Neuronal stem cell (in vitro differentiated cells): ENCODE results near the gene STX4.
"Not testable (repeated sequence)": the region's sequence is repeated elsewhere in the genome, so short reads cannot be mapped to it uniquely, and the experiment has no call there.

Experiments
- DNase-seq: peaks from one replicate; pipeline ENCODE4 v3.0.0-alpha.2; 2013; ENCODE audit warnings: low spot score
- H2AFZ ChIP-seq: one replicate; pipeline ENCODE4 v1.6.1; 2013; ENCODE audit warnings: mild to moderate bottlenecking, low read length, inconsistent platforms
- H2AK5ac ChIP-seq: 2 replicates; pipeline ENCODE4 v1.6.1; 2013; ENCODE audit warnings: low read depth, mild to moderate bottlenecking, inconsistent platforms, low read length, moderate library complexity, mixed read lengths
- H2BK120ac ChIP-seq: 2 replicates; pipeline ENCODE4 v1.6.1; 2013; ENCODE audit warnings: low read depth, mild to moderate bottlenecking, inconsistent platforms, low read length, moderate library complexity, mixed read lengths
- H2BK12ac ChIP-seq: one replicate; pipeline ENCODE4 v1.6.1; 2013; ENCODE audit warnings: low read length, inconsistent platforms
- H2BK15ac ChIP-seq: 2 replicates; pipeline ENCODE4 v1.6.1; 2013; ENCODE audit warnings: mild to moderate bottlenecking, low read length, inconsistent platforms, mixed read lengths
- H2BK5ac ChIP-seq: one replicate; pipeline ENCODE4 v1.6.1; 2013; ENCODE audit warnings: inconsistent platforms, mild to moderate bottlenecking, low read length, moderate library complexity
- H3K14ac ChIP-seq: one replicate; pipeline ENCODE4 v1.6.1; 2013; ENCODE audit warnings: low read length, inconsistent platforms
- H3K18ac ChIP-seq: 2 replicates; pipeline ENCODE4 v1.6.1; 2013; ENCODE audit warnings: low read length, inconsistent platforms
- H3K23ac ChIP-seq: 2 replicates; pipeline ENCODE4 v1.6.1; 2013; ENCODE audit warnings: low read depth, mild to moderate bottlenecking, mixed read lengths, low read length, inconsistent platforms; ENCODE audit not compliant: poor library complexity
- H3K27ac ChIP-seq: replicated peaks from 3 replicates; pipeline ENCODE4 v1.5.1; 2013; ENCODE audit warnings: low read length, inconsistent platforms
- H3K27me3 ChIP-seq, 3 experiments: 2 replicates each; pipeline ENCODE4 v1.6.1; 2013; ENCODE audit warnings: low read length in 3 of 3, mild to moderate bottlenecking in 2 of 3, inconsistent platforms in 1 of 3, low read depth in 1 of 3, mixed read lengths in 1 of 3, moderate library complexity in 1 of 3; ENCODE audit not compliant: control insufficient read depth in 3 of 3, insufficient read depth in 3 of 3
- H3K36me3 ChIP-seq, 2 donors: replicated peaks in 1 of 2; 2 replicates each; pipeline ENCODE4 v1.6.1; 2013; ENCODE audit warnings: low read length in 2 of 2; ENCODE audit not compliant: control insufficient read depth in 2 of 2, insufficient read depth in 2 of 2
- H3K4ac ChIP-seq: 2 replicates; pipeline ENCODE4 v1.6.1; 2013; ENCODE audit warnings: inconsistent platforms, mild to moderate bottlenecking, low read length, moderate library complexity
- H3K4me1 ChIP-seq, 2 donors: 1 replicate in 1 of 2; 2 replicates in 1 of 2; pipeline ENCODE4 v1.6.1; 2013; ENCODE audit warnings: low read length in 2 of 2, low read depth in 1 of 2; ENCODE audit not compliant: control insufficient read depth in 2 of 2, insufficient read depth in 1 of 2
- H3K4me2 ChIP-seq: one replicate; pipeline ENCODE4 v1.6.1; 2013; ENCODE audit warnings: mild to moderate bottlenecking, low read length, inconsistent platforms; ENCODE audit not compliant: insufficient read depth, poor library complexity, severe bottlenecking
- H3K4me3 ChIP-seq, 2 donors: 2 replicates each; pipeline ENCODE4 v1.5.1; 2013; ENCODE audit warnings: low read length in 2 of 2, mild to moderate bottlenecking in 2 of 2, inconsistent platforms in 1 of 2, moderate library complexity in 1 of 2
- H3K79me1 ChIP-seq: one replicate; pipeline ENCODE4 v1.6.1; 2013; ENCODE audit warnings: low read depth, mild to moderate bottlenecking, inconsistent platforms, low read length, moderate library complexity
- H3K9ac ChIP-seq: one replicate; pipeline ENCODE4 v1.6.1; 2013; ENCODE audit warnings: mild to moderate bottlenecking, low read depth, low read length, inconsistent platforms; ENCODE audit not compliant: poor library complexity
- H3K9me3 ChIP-seq, 2 donors: replicated peaks in 1 of 2; 2 replicates each; pipeline versions ENCODE3 to v1.6.1; 2013; ENCODE audit warnings: low read length in 2 of 2, mild to moderate bottlenecking in 2 of 2, inconsistent platforms in 1 of 2, low read depth in 1 of 2, mixed read lengths in 1 of 2, moderate library complexity in 1 of 2; ENCODE audit not compliant: control insufficient read depth in 2 of 2, insufficient read depth in 1 of 2
- H4K8ac ChIP-seq: one replicate; pipeline ENCODE4 v1.6.1; 2013; ENCODE audit warnings: low read depth, mild to moderate bottlenecking, inconsistent platforms, low read length, moderate library complexity
- H4K91ac ChIP-seq: one replicate; pipeline ENCODE4 v1.6.1; 2013; ENCODE audit warnings: low read length, low read depth, mild to moderate bottlenecking, inconsistent platforms; ENCODE audit not compliant: poor library complexity
- WGBS, 2 donors: extraction: QIAGEN DNeasy Blood & Tissue Kit; methylation state at CpG; one replicate each; pipeline ENCODE4 v1.1.7; 2013; ENCODE audit warnings: missing lambda C conversion rate in 2 of 2, mixed read lengths in 1 of 2; ENCODE audit not compliant: insufficient read length in 2 of 2, insufficient replicate concordance in 1 of 2; ENCODE audit errors: extremely low coverage in 2 of 2; 5-methylcytosine and 5-hydroxymethylcytosine counted together

STX4 gene

GRCh38 chr16:31013292-31013691, 20.1 kb upstream of the STX4 start:
- not testable (repeated sequence) for H3K9ac ChIP-seq, DNase-seq, H3K4me1 ChIP-seq, H3K4ac ChIP-seq, H3K23ac ChIP-seq, H2BK120ac ChIP-seq, H2BK12ac ChIP-seq, H3K36me3 ChIP-seq, H3K4me3 ChIP-seq, H3K18ac ChIP-seq, H3K27me3 ChIP-seq, H2BK5ac ChIP-seq, H3K27ac ChIP-seq, H4K91ac ChIP-seq, H3K14ac ChIP-seq, H4K8ac ChIP-seq, H3K4me2 ChIP-seq, H3K9me3 ChIP-seq, H2BK15ac ChIP-seq, H2AFZ ChIP-seq, H2AK5ac ChIP-seq, H3K79me1 ChIP-seq

- Histone ChIP-seq H3K36me3 (no peaks in the 10 kb centered on the region), H3K4me3 (no peak overlapping the region), H2AFZ (peak overlapping the region; percentile 4), H3K14ac (no peak overlapping the region), H3K18ac (no peak overlapping the region), H3K9ac (no peak overlapping the region), H3K4ac (no peak overlapping the region), H3K23ac (no peak overlapping the region), H3K4me2 (no peak overlapping the region), H4K91ac (no peak overlapping the region), H4K8ac (no peak overlapping the region), H3K27ac (no peak overlapping the region), H2BK15ac (no peak overlapping the region), H2BK12ac (no peak overlapping the region), H2BK120ac (no peak overlapping the region), H2AK5ac (no peak overlapping the region), H2BK5ac (no peak overlapping the region), H3K79me1 (no peaks in the 10 kb centered on the region), H3K4me1 (peaks cover 0 to 1% of the 10 kb centered on the region in 2 donors), H3K9me3 (no peaks in the 10 kb centered on the region), H3K27me3 (peaks cover 0 to 3% (median 3%) of the 10 kb centered on the region in 3 experiments)
- WGBS, 2 donors: no CpG with 5 or more reads among the region's 6 CpGs
- no peak for DNase-seq
These were observed 17.3 kb upstream of the STX4 start for GRCh38 chr16:31016018-31016417.

- H3K4me2 ChIP-seq, H3K23ac ChIP-seq, H4K8ac ChIP-seq, H2BK15ac ChIP-seq, H2AFZ ChIP-seq, H3K27ac ChIP-seq, H2BK5ac ChIP-seq, H3K4me1 ChIP-seq, H4K91ac ChIP-seq, H2BK12ac ChIP-seq, H3K14ac ChIP-seq, H3K4me3 ChIP-seq, H3K4ac ChIP-seq, H3K9me3 ChIP-seq, H3K79me1 ChIP-seq, H3K36me3 ChIP-seq, H2BK120ac ChIP-seq, H2AK5ac ChIP-seq, DNase-seq, H3K9ac ChIP-seq, H3K18ac ChIP-seq, H3K27me3 ChIP-seq: not testable (repeated sequence)
- WGBS, 2 donors: no CpG with 5 or more reads among the region's 10 CpGs
These were observed 15.6 kb upstream of the STX4 start for GRCh38 chr16:31017756-31018155.

GRCh38 chr16:31020536-31020935, 12.8 kb upstream of the STX4 start:
- Histone ChIP-seq H3K4me3 (no peak overlapping the region), H4K91ac (no peak overlapping the region), H3K27me3 (no peaks in the 10 kb centered on the region), H2BK5ac (no peak overlapping the region), H3K14ac (no peak overlapping the region), H3K9ac (no peak overlapping the region), H3K18ac (no peak overlapping the region), H2BK12ac (no peak overlapping the region), H3K4me2 (no peak overlapping the region), H2BK120ac (no peak overlapping the region), H3K4me1 (no peaks in the 10 kb centered on the region), H3K36me3 (no peaks in the 10 kb centered on the region), H2BK15ac (no peak overlapping the region), H3K79me1 (no peaks in the 10 kb centered on the region), H2AFZ (no peak overlapping the region), H3K27ac (no peak overlapping the region), H2AK5ac (no peak overlapping the region), H3K4ac (no peak overlapping the region), H3K9me3 (no peaks in the 10 kb centered on the region), H3K23ac (no peak overlapping the region), H4K8ac (no peak overlapping the region)
- DNase-seq: no peak
- no CpG with 5 or more reads among the region's 3 CpGs for WGBS, 2 donors
